ENCODE results near the gene OSBPL10.
"Not testable (repeated sequence)": the region's sequence is repeated elsewhere in the genome, so short reads cannot be mapped to it uniquely, and the experiment has no call there.

Gene OSBPL10

GRCh38 chr3:31690771-31691170 lies 290.3 kb downstream of the OSBPL10 start:
- H3K4me3 ChIP-seq (ENCODE audit: low read length) = no peak overlapping the region
- TF ChIP-seq ZNF274 (IDR thresholded peaks at IDR 0.05; ENCODE audit: low read depth, low read length) = no peak

DNA sequence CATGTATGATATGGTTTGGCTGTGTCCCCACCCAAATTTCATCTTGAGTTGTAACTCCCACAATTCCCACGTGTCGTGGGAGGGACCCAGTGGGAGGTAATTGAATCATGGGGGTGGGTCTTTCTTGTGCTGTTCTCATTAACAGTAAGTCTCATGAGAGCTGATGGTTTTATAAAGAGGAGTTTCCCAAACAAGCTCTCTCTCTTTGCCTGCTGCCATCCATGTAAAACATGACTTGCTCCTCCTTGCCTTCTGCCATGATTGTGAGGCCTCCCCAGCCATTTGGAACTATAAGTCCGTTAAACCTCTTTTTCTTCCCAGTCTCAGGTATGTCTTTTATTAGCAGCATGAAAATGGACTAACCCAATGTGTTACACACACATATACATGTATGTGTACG lies 291.5 kb downstream of the OSBPL10 start:
- not testable (repeated sequence) for H3K4me3 ChIP-seq (ENCODE audit: low read length)

GRCh38 chr3:31688984-31689383 lies 292.1 kb downstream of the OSBPL10 start:
- H3K4me3 ChIP-seq (ENCODE audit: low read length) = no peak overlapping the region
- TF ChIP-seq ZNF274 (IDR thresholded peaks at IDR 0.05; ENCODE audit: low read depth, low read length) = no peak

GRCh38 chr3:31687020-31687802 lies 293.9 kb downstream of the OSBPL10 start:
- TF ChIP-seq ZNF274 (IDR thresholded peaks at IDR 0.05; ENCODE audit: low read depth, low read length) = no peak
- no peak overlapping the region for H3K4me3 ChIP-seq (ENCODE audit: low read length)

GRCh38 chr3:31680072-31680870 lies 300.8 kb downstream of the OSBPL10 start:
- TF ChIP-seq ZNF274 (IDR thresholded peaks at IDR 0.05; ENCODE audit: low read depth, low read length) = no peak
- no peak overlapping the region for H3K4me3 ChIP-seq (ENCODE audit: low read length)

- no peak for TF ChIP-seq ZNF274 (IDR thresholded peaks at IDR 0.05; ENCODE audit: low read depth, low read length)
- no peak overlapping the region for H3K4me3 ChIP-seq (ENCODE audit: low read length)
Measured at GRCh38 chr3:31676556-31676955, 304.5 kb downstream of the OSBPL10 start.

DNA sequence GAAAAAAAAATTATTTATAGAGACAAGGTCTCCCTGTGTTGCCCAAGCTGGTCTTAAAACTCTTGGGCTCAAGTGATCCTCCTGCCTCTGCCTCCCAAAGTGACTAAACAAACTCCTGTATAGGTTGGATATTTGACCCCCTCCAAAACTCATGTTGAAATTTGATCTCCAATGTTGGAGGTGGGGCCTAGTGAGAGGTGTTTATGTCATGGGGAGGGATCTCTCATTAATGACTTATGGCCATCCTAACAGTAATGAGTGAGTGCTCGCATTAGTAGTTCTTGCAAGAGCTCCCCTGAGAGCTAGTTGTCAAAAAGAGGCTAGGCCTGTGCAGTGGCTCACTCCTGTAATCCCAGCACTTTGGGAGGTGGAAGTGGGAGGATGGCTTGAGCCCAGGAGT lies 307.1 kb downstream of the OSBPL10 start:
- no peak for TF ChIP-seq ZNF274 (IDR thresholded peaks at IDR 0.05; ENCODE audit: low read depth, low read length)

DNA sequence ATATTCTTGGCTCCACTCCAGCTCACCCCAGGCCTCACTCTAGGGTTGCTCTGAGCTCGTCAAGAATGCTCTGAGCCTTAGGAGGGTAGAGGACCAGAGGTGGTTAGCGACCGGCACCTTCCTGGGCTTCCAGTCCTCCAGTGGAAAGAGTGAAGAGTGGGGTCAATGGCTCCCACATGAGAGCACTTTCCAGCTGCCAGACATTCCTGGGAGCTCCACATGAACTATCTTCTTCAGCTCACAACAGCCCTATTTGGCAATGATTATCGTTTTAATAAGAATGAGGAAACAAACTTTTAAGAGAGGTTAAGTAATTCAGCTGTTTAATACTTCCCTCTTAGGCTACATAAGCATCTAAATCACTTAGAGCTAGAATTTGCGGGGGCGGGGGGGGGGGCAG lies 309.1 kb downstream of the OSBPL10 start:
- TF ChIP-seq ZNF274 (IDR thresholded peaks at IDR 0.05; ENCODE audit: low read depth, low read length) = no peak
- H3K4me3 ChIP-seq (ENCODE audit: low read length) = no peak overlapping the region

More for the DNA sequence above, 307.1 kb downstream of the OSBPL10 start:
- no peak overlapping the region for H3K4me3 ChIP-seq (ENCODE audit: low read length)

DNA sequence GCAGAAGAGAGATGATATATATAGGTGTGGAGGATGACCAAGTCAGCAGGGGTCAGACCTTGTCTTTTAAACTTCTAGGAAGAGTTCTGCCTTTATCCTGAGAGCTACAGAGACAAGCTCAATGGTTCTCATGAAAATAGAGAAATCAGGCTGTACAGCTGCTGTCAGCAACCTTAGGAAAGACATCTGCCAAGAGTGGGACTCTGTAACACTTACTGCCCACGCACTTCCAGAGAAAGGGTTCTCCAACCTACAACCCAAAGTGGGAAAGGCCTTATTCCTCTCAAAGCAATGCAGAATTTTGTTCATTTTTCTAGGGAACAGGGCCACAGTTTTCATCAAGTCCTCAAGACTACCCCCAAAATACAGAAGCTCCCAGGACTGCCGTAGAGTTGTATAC lies 309.6 kb downstream of the OSBPL10 start:
- no peak for TF ChIP-seq ZNF274 (IDR thresholded peaks at IDR 0.05; ENCODE audit: low read depth, low read length)
- H3K4me3 ChIP-seq (ENCODE audit: low read length) = no peak overlapping the region

GRCh38 chr3:31670722-31671121 lies 310.3 kb downstream of the OSBPL10 start:
- TF ChIP-seq ZNF274 (IDR thresholded peaks at IDR 0.05; ENCODE audit: low read depth, low read length) = no peak

DNA sequence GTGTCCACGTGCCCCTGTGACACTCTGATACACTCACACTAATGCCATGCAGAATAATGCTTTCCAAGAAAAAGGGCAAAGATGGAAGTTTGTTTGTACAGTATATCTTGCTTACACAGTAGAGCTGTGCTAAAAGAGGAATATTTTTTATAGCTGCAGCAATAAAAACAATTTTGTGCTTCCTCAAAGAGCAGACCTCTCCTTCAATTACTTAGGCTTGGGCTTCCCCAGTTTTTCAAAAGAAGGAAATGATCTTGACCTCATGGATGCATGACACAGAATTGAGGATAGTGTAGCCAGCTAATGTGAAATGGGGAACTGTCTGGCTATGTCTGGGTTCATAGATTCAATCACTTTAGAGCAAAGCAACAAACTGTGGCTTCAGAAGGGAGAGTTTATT lies 310.9 kb downstream of the OSBPL10 start:
- H3K4me3 ChIP-seq (ENCODE audit: low read length) = no peak overlapping the region
- TF ChIP-seq ZNF274 (IDR thresholded peaks at IDR 0.05; ENCODE audit: low read depth, low read length) = no peak

More at GRCh38 chr3:31670722-31671121, 310.3 kb downstream of the OSBPL10 start:
- no peak overlapping the region for H3K4me3 ChIP-seq (ENCODE audit: low read length)

- no peak overlapping the region for H3K4me3 ChIP-seq (ENCODE audit: low read length)
- no peak for TF ChIP-seq ZNF274 (IDR thresholded peaks at IDR 0.05; ENCODE audit: low read depth, low read length)
Measured at GRCh38 chr3:31668242-31668641, 312.8 kb downstream of the OSBPL10 start.

DNA sequence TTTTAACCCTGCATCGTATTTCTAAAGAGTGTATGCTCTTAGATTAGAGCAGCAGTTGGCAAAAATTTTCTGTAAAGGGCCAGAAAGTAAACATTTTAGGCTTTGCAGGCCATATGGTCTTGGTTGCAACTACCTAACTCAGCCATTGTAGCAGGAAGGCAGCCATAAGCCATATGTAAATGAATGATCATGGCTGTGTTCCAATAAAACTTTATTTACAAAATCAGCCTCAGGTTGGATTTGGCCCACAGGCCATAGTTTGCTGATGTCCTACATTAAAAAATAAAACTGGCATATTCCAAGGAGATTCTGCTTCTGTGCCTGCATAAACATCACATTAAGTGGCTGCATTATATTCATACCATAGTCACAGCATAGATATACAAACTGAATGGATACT lies 313.5 kb downstream of the OSBPL10 start:
- no peak overlapping the region for H3K4me3 ChIP-seq (ENCODE audit: low read length)
- no peak for TF ChIP-seq ZNF274 (IDR thresholded peaks at IDR 0.05; ENCODE audit: low read depth, low read length)

- H3K4me3 ChIP-seq (ENCODE audit: low read length) = no peak overlapping the region
- TF ChIP-seq ZNF274 (IDR thresholded peaks at IDR 0.05; ENCODE audit: low read depth, low read length) = no peak
Measured at GRCh38 chr3:31664031-31664430, 317.0 kb downstream of the OSBPL10 start.
